GM10847 (cell line): ENCODE results near the gene RNU4-1.

Source experiments
- POLR2A ChIP-seq: IDR thresholded peaks from 2 replicates; pipeline ENCODE4 v1.6.1; 2011; ENCODE audit not compliant: insufficient read length; ENCODE audit errors: extremely low read depth

The RNU4-1 gene

DNA sequence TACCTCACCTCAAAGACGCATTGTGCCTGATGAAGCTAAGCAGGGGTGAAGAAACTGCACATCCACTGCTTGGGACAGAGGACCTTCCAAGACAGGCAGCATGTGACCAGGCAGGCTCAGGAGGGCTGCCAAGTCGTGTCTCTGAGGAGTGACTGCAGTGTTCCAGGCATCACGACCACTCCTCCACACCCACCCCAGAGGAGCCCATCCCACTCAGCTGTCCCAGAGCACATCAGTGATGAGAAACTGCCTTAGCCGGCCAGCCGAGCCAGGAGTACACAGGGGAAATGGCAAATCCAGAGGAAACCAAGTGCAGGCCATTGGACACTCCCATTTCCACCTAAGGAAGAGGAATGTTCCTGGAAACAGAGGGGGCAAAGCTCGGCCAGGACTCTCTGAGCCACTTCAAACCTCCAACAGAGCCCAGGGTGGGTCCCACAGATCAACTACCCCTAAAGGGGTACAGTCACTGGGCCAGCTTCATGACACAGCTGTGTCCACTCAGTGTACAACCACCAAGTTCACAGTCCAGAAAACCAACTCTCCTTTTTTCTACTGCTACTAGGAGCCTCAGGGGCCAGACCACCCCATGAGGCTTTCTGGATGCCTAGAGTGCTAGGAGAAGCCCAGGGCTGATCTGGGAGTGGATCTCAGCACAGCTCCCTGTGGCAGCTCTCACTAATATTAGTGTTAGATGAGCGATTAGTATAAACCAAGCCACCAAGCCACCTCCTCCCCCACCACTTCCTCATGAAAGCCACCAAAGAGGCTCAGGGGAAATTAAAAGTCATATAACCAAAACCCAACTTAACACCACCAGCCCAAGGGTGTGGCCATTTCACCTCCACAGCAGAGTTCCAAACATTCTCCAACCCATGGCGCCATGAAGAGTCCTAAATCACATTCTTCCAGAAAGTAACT, 42.9 kb downstream of the RNU4-1 start:
- no peak for TF ChIP-seq POLR2A

DNA sequence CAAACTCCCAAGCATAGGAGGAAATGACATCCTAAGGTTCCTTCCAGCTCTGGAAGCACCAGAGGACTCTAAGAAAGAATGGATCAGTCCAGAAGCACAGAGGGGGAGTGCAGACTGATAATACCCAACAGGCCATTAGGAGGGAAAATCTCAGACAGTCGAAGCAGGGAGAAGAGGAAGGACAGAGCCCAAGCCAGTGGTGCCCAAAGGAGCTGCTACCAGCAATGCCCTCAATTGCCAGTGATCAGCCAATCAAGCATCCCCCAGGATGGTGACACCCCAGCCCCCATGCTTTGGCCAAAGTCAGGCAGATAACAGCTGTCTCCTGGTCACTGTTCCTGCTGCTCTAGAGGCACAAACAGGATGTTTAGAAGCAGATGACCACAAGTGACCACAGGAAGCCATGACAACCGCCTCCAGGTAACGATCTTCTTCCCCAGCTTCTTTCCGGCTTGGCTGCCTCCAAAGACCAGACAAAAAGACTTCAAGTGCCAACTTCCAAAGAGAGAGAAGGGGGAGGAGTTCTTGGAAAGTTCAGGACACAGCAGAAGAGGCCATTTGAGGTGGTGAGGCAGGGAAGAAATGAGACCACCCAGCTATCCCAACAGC, 43.7 kb downstream of the RNU4-1 start:
- no peak for TF ChIP-seq POLR2A

DNA sequence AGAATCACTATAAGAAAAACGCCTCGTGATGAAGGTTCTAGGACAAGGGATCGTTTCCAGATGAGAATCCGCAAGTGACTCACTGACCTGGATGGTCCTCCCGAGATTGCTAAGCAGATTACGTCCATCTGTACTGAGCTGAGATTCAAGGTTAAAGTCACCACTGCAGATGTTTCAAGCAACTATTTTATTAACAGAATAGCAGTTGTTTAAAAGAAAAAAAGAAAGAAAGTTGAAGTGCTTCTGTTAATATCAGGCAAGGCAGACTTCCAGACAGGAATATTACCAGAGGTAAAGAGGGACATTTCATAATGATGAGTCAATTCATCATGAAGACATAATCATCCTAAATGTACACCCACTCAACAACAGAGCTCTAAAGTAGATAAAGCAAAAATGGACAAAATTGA, 45.4 kb downstream of the RNU4-1 start:
- no peak for TF ChIP-seq POLR2A

DNA sequence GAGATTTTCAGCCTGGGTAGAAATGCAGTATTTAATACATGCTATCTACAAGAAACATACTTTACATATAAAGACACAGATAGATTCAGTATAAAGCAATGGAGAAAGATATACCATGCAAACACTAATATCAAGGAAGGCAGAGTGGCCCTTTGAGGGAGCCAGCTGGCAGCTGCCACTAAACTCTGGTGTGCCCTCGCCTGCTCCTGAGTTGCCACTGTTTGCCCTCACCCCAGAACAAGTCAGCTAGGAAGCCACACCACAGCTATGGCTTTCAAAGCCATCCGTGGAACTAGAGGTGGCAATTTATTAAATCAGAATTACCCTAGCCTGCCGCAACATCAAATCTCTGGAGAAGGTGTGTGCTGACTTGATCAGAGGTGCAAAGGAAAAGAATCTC, 45.9 kb downstream of the RNU4-1 start:
- TF ChIP-seq POLR2A, result no peak
